AG09309 (cell line): ENCODE data around the gene JARID2.

Experiments
- DNase-seq: peaks from one replicate; pipeline ENCODE4 v3.0.0-alpha.2; 2010; ENCODE audit warnings: low read depth
- H3K4me3 ChIP-seq: 2 replicates; pipeline ENCODE4 v1.5.1; 2011; ENCODE audit warnings: mild to moderate bottlenecking, low read depth, low read length, moderate library complexity; ENCODE audit not compliant: control insufficient read depth
- TF ChIP-seq, protein P1 (sequence below): IDR thresholded peaks from 2 replicates; pipeline ENCODE4 v1.5.1; 2011; ENCODE audit warnings: mild to moderate bottlenecking, low read depth, low read length, inconsistent platforms; ENCODE audit not compliant: insufficient read depth, control insufficient read depth; ENCODE audit errors: missing control alignments

Gene JARID2

DNA sequence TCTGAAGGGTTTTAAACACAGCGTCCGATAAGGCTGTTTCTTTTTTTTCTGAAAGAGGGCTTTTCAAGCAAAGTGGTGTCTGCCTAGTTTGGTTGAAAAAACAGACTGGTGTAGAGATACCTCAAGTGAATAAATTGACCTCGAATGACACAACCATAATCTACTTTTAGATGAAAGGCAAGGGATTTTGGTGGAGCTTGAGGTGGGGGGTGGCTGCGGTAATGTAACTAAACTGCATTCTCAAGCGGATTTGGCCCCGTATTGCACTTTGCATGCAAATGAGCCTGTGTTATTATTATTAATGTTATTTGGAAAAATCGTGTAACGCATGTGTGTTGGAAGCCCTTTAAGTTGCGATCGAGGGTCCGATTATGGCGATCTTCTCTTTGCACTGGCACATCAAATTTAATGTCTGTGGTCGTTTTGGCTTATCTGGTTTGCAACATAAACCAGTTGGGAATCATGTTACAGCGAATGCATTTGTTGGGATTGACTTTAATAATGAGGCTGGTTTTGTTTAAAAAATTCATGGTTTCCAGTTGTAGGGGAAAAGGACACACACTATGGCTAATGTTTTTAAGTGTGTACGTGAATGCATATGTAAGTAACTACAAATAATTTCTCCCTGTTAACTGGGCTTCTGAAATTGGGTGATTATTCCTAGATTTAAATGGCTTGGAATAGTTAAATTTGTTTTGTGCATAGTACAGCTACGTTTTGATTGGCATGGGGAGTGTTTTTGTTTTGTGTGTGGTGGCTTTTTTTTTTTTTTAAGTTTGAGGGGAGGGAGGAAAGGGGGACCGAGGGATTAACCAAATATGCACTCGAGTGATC is 1.0 kb downstream of the JARID2 start:
- DNase-seq = no peak

DNA sequence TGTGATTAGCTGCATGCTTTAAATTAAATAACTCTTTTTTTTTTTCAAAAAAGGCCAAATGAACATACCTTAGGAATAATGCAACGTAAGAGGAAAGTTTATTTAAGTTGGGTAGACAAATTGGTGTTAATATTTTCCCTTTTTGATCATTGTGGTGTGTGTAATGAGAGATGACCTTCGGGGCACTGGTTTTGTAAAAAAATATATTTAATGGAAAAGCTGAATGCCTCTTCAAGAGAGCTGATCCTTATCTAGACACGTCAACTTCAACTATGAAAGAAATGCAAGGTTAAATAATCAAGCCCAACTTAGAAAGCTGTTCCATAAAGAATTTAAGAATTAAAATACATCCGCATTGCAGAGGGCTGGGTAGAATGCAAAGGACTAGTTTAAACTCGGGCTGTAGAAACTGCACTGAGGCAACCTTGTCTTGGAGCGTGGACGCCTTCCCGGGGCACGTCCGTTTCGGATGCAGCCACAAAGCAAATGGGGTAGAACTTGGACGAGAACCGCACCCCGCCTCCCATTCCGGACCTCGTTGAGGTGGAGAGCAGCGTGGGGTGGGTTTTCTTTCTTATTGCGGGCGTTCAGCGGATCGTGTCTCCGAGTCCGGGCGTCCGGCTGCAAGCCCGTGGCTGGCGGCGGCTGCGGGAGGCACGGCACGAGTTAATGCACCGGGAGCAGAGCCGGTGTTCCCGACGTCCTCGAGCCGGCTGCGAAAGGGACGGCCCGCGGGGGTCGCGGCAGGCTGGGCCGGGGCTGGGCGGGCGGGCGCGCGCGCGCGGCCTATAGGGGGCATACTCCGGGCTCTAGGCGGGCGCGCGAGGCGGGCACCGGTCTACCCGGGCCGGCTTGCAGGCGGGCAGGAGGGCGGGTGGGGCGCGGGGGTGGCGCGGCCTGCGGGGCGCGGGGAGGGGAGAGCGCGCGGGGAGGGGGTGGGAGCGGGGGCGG is 1.9 kb downstream of the JARID2 start:
- H3K4me3 ChIP-seq = peak overlapping the region; percentile 97
- TF ChIP-seq, protein P1, sequence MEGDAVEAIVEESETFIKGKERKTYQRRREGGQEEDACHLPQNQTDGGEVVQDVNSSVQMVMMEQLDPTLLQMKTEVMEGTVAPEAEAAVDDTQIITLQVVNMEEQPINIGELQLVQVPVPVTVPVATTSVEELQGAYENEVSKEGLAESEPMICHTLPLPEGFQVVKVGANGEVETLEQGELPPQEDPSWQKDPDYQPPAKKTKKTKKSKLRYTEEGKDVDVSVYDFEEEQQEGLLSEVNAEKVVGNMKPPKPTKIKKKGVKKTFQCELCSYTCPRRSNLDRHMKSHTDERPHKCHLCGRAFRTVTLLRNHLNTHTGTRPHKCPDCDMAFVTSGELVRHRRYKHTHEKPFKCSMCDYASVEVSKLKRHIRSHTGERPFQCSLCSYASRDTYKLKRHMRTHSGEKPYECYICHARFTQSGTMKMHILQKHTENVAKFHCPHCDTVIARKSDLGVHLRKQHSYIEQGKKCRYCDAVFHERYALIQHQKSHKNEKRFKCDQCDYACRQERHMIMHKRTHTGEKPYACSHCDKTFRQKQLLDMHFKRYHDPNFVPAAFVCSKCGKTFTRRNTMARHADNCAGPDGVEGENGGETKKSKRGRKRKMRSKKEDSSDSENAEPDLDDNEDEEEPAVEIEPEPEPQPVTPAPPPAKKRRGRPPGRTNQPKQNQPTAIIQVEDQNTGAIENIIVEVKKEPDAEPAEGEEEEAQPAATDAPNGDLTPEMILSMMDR = peak; percentile 18
- no peak for DNase-seq

More for the DNA sequence above, 1.0 kb downstream of the JARID2 start:
- H3K4me3 ChIP-seq = peak overlapping the region; percentile 97
- TF ChIP-seq, protein P1 = no peak

DNA sequence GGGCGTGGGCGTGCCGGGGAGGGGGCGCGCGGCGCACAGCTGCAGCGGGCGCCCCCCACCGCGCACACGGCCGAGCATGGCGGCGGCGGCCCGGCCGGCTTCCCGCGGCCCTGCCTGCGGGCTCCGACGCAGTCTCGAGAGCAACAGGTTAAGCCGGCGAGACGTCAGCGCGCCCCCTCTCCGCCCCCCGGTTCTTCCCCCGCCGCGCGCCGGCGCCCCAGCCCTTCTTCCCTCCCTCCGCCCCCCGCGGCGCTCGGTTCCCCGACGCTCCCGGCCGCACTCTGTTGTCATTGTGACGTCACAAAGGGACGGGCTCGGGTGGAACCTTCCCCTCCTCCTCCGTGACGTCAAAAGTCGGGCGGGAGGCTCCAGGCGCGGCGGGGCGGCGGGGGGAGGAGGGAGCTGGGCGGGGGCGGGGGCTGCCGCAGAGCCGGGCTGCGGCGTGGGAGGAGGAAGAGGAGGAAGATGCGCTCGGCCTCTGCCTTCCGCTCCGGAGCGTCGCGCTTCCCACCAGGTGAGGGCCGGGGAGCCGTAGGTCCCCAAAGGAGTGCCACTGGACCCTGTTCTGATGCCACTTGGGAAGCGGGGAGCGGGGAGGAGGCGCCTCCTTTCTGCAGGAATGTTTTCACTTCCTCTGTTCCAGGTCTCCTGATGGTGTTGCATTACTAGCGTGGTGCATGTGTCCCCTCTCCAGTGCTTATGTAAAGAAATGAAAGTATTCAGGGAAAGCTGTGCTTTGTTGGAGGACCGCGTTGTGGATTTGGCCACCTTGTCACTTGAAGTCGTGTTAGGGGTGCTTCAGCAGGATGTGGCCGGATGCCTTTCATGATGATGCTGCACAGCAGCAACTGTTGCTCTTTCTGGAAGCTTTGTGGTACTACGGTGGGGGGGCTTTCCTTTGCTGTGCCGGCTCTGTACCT is 2.8 kb downstream of the JARID2 start:
- no peak for DNase-seq
- peak overlapping the region; percentile 68 for H3K4me3 ChIP-seq

DNA sequence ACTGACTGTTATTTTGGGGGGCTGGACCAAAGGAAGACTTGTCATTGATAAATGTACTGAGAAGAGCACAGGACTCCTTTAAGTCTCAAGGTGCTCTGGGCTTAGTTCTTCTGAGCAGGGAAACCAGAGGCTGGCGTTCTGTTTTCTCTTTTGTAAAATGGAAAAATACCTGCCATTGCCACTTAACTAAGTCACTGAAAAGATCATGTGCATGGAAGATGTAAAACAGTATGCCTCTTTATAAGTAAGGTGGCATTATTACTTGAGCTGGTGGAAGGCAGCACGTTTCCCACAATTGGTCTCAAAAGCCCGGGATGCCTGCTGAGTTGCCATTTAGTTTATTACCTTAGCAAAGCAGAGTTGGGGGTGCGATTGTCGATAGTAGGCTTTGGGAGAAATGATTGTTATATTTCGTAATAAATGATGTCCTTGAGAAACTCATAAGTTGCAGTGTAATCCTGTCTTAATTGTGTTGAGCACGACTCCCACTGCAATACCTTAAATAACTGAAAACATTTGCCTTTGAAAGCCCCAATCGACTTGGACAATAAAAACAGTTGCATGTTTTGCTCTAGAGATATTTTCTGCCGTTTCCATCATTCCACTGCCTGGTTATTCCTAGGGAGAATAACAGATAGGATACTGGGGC is 3.6 kb downstream of the JARID2 start:
- TF ChIP-seq, protein P1 = no peak
- H3K4me3 ChIP-seq = peak overlapping the region; percentile 68
- no peak for DNase-seq

More for the DNA sequence above, 2.8 kb downstream of the JARID2 start:
- TF ChIP-seq, protein P1 = peak; percentile 32

DNA sequence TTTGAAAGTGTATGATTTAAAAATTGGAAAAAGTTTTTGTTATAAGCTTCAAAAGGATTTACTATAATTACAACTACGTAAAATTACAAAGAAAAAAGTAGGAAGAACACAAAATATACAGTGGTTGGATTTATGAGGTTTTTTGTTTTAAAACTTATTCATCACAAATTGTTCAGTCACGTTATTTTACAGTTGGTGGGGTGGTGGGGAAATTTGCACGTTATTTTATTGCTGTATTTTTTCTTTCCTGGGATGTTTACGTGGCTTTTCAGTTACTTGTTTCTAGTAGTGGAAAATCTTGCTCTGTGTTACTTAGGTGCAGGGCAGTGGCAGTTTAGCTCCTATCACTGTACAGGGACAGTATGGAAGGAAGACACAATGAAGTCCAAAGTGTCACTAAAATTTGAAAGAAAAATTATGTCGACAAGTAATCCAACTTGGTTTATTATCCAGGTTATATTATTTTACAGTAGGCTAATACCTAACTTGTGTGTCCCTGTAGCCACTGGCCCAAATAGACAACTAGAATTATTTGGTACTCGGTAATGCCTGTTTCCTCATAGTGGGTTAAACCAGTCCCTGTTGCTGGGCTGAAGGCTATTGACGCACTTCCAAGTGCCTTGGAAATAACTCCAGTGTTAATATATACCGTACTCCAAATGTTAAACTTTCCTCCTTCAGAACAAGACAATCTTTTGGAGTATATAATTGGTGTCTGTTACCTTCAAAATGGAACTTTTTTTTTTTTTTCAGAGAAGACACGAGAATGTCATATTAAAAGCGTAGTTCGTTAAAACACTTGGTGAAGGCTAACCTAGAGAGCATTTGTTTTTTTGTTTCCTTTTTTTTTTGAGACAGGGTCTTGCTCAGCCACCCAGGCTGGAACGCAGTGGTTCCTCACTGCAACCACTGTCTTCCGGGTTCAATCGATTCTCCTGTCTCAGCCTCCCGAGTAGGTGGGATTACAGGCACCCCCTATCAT is 4.6 kb downstream of the JARID2 start:
- H3K4me3 ChIP-seq = no peak overlapping the region
- TF ChIP-seq, protein P1 = no peak
- no peak for DNase-seq
